Activated naive CD4-positive, alpha-beta T cell treated with anti-CD3 and anti-CD28 coated beads, Interleukin-2, amount 50 U/mL, for 16 hours (primary cell): ENCODE results near the gene FAM110C.
"Not testable (repeated sequence)": the region's sequence is repeated elsewhere in the genome, so short reads cannot be mapped to it uniquely, and the experiment has no call there.

ENCODE experiments used
- DNase-seq: peaks from one replicate; pipeline ENCODE4 v3.0.0-alpha.2; 2020

The FAM110C gene, protein sequence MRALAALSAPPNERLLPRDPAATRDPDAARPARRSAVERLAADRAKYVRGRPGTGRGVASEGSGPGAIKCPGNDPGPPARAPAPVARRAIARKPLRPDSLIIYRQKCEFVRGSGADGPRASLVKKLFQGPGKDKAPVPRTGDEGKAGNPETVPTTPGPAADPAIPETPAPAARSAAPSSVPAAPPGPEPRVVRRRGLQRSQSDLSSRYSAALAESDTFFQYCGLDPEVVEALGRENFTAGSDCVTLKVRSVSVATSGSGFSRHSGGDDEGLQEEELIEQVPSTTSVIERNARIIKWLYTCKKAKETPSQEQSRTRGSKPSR

DNA sequence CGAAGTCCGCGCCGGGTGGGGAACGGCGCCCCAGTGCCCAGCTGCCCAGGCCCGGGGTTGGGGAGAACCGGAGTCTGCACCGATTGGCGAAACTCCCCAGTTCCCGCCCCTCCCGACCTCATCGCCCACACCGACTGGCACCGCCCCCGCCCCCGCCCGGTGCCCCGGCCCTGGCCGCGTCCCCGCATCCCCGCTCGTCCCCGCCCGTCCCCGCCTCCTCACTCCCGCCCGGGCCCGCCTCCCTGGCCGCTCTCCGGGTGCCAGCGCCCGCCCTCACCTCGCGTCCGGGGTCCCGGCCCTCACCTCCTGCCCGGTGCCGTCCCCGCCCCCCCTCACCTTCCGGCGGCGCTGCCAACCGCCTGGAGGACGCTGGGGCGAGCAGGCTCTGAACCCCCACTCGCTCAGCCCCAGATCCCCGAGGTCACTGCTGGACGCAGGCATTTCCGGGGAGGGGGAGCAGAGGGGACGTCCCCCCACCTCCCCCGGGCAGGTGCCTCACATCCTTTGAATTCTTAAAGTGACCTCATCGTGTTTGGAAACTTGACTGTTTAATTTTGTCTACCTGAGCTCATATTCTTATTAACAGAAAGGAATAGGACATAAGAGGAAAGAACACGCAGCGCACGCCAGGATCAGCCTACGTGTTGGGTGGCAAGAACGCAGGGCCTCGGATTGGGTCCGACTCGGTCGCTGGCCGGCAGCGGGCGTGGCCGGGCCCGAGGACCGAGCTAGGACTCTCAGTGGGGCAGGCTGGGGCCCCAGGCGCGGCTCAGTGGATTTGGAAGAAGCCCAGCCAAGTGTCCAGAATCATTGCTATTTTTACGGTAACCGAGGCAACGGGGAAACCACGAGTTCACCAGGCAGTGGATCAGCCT lies at the start of gene FAM110C:
Gene FAM110C, minus strand, starts transcription at position 35 of the 875 bp plus-strand sequence. CDS start 120 bp downstream, outside the sequence.
- peak; percentile 36 for DNase-seq

- DNase-seq = no peak
These were observed 46.0 kb upstream of the FAM110C start for GRCh38 chr2:92326-92725.

- DNase-seq = no peak
These were observed 44.5 kb upstream of the FAM110C start for GRCh38 chr2:90645-91312.

DNA sequence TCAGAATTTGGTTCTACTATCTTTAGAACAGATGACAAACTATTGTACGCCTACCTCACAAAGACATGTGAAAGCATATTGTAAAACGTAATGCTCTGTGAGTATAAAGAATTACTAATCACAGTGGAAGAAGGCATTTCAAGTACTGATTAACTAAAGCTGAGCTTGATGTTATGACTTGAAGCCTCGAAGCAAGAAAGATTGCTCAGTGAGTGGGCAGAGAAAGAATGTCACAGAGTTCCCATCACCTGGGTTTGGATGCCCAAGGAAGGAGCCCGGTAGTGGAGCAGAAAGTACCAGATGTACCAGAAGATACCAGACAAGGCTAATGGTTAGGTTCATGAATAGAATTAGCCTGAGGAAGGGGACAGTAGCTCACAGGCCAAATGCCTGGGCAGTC lies 39.5 kb upstream of the FAM110C start:
- DNase-seq = no peak

DNA sequence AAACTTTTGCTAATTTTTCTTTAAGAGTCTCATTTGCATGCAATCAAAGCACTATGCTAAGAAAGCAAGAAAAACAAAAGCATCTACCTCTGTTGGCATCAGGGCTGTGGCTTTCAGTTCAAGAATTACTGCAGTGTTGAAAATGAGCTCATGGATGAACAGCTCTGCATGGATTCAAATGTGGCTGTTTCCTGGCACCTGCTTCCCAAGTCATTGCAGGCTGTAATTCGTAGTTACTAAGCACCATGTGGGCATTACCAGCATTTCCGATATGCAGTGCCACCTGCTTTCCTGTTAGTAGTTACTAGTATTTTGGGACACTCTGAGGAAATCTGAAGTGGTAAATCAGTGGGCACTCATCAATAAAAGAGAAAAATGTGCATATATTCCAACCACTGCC lies 37.8 kb upstream of the FAM110C start:
- no peak for DNase-seq

- no peak for DNase-seq
These were observed 34.8 kb upstream of the FAM110C start for GRCh38 chr2:80971-81736.

GRCh38 chr2:80378-80777 lies 34.1 kb upstream of the FAM110C start:
- no peak for DNase-seq

- DNase-seq = no peak
These were observed 25.2 kb upstream of the FAM110C start for GRCh38 chr2:71309-72035.

- no peak for DNase-seq
These were observed 23.4 kb upstream of the FAM110C start for GRCh38 chr2:69366-70344.

DNA sequence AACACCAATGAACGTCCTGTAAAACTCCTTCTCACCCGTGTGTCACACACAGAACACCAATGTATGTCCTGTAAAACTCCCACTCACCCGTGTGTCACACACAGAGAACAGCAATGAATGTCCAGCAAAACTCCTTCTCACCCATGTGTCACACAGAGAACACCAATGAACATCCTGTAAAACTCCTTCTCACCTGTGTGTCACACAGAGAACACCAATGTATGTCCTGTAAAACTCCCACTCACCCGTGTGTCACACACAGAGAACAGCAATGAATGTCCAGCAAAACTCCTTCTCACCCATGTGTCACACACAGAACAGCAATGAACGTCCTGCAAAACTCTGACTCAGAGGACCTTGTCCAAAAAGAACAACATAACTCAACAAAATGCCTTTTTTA lies 22.3 kb upstream of the FAM110C start:
- DNase-seq = not testable (repeated sequence)

DNA sequence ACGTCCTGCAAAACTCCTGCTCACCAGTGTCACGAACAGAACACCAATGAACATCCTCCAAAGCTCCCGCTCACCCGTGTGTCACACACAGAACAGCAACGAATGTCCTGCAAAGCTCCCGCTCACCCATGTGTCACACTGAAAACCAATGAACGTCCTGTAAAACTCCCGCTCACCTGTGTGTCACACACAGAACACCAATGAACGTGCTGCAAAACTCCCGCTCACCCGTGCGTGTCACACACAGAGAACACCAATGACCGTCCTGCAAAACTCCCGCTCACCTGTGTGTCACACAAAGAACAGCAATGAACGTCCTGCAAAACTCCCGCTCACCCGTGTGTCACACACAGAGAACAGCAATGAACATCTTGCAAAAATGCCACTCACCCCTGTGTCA lies 20.5 kb upstream of the FAM110C start:
- no peak for DNase-seq

- no peak for DNase-seq
These were observed 18.8 kb upstream of the FAM110C start for GRCh38 chr2:65121-65520.

- no peak for DNase-seq
These were observed 9.5 kb upstream of the FAM110C start for GRCh38 chr2:55587-56448.

DNA sequence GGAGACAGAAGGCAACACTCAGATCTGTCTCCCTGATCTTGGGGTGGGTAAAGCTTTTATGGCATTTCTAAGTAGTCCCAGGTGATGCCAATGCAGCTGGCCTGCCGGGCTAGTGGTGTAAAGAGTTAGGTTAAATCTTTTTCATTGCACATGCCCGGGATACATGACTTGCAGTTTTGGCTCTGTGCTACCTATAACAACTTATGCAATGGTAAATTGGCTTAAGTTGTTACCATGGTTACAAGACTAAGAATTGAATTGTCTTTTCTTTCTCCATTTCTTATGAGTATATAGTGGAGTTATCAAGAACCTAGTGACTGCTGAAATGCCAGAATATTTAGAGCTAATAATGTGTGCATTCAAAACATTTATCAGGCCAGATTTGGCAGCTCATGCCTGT lies 5.3 kb upstream of the FAM110C start:
- DNase-seq = no peak

DNA sequence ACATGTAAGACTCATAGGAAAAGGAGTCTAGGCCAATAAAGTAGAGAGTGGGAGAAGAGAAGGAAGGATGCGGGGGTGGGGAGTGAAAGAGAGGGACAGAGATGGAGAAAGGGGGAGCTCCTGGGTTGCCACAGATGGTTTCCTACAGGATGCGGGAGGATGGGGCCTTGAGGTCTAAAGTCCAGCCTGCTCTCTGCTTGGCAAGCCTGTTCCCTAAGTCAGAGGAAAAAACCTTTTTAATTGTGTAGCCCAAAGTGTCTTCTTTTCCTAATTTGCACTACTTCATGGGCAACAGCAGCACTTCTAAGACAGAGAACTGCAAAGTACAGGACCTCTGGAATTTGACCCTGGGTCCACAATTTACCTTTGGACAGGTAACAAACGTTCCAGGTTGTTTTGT lies 1.4 kb upstream of the FAM110C start:
- no peak for DNase-seq

DNA sequence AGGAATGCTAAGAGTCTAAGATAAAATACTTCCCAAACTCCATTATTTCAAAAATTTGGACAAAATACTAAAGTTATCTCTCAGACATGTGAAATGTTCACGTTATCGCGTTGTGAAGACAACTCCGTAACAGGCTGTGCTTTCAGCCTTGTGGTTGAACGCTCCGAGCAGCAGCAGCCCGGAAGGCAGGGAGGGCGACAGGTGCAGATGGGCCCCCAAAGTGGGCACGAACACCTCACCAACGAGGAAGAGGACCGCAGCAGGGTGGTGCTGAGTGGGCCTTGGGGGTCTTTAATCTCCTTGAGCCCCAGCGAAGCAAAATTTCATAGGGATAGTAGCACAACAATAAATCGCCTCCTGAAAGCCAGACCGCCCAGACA lies 1.0 kb upstream of the FAM110C start:
- no peak for DNase-seq

- no peak for DNase-seq
These were observed 204 bp downstream of the FAM110C start for GRCh38 chr2:46131-46470.

DNA sequence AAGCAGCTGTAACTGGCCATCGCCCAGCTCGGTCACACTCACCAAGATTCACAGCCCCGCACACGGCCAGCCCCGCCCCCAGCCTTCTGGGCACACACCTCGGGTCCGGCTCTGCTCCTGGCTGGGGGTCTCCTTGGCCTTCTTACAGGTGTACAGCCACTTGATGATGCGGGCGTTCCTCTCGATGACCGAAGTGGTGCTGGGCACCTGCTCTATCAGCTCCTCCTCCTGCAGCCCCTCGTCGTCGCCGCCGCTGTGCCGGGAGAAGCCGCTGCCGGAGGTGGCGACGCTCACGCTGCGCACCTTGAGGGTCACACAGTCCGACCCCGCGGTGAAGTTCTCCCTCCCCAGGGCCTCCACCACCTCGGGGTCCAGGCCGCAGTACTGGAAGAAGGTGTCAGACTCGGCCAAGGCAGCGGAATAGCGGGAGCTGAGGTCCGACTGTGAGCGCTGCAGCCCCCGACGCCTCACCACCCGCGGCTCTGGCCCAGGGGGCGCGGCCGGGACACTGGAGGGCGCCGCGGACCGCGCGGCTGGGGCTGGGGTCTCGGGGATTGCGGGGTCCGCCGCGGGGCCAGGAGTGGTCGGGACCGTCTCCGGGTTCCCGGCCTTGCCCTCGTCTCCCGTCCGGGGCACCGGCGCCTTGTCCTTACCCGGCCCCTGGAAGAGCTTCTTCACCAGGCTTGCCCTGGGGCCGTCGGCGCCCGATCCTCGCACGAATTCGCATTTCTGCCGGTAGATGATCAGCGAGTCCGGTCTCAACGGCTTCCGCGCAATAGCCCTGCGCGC lies 769 bp downstream of the FAM110C start:
- DNase-seq = peak; percentile 22

DNA sequence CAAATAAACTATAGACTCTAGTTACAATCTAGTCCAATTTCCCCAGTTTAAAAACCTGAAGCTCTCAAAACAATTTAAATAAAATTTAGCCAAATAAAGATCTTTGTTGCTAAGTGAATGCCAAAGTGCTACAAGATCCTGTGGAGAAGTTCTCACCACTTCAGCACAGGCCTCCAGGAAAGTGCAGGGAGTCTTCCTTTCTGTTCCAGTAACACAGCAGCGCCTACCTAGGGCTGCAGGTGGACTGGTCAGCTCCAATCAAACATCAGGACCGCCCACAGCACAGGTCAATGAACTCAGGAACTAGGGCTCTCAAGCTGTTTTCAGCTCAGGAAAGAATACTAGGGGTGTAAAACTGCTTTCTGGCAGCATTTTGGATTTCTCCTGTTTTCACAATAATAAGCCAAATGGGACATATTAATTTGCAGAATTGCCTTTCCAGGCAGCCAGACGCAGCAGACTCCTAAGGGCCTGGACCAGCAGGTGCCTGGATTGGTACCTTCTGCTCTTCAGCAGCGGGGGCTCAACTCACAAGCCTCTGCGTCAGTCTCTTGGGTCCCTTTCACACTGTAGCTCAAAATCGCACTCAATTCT lies 1.5 kb downstream of the FAM110C start:
- DNase-seq = no peak
